ENCODE measurements around the gene ADAMTSL3.

DNA sequence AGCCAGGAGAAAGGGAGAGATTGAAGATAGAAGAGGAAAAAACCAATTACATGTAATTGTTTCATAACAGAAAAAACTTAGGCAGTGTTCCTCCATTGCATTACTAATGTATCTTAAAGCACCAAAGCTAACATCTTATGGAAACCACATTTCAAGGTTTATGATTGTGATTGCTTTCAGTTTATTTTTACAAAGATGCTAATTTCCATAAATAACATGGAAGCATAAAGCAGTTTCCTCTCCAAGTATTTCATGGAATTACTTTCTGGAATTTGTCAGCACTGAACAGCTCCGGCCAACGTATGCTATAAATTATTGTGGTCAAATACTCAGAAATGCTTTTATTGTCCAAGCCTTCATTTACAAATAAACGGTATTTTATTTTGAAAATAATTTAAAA lies 11.6 kb downstream of the ADAMTSL3 start:
- TF ChIP-seq, protein P1, sequence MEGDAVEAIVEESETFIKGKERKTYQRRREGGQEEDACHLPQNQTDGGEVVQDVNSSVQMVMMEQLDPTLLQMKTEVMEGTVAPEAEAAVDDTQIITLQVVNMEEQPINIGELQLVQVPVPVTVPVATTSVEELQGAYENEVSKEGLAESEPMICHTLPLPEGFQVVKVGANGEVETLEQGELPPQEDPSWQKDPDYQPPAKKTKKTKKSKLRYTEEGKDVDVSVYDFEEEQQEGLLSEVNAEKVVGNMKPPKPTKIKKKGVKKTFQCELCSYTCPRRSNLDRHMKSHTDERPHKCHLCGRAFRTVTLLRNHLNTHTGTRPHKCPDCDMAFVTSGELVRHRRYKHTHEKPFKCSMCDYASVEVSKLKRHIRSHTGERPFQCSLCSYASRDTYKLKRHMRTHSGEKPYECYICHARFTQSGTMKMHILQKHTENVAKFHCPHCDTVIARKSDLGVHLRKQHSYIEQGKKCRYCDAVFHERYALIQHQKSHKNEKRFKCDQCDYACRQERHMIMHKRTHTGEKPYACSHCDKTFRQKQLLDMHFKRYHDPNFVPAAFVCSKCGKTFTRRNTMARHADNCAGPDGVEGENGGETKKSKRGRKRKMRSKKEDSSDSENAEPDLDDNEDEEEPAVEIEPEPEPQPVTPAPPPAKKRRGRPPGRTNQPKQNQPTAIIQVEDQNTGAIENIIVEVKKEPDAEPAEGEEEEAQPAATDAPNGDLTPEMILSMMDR (IDR thresholded peaks at IDR 0.05): no peak
- no peak for TF ChIP-seq ZFX (IDR thresholded peaks at IDR 0.05; ENCODE audit: borderline replicate concordance)
